NT2/D1 (cell line): ENCODE measurements around the gene CNKSR2.

Experiments
- SUZ12 ChIP-seq: IDR thresholded peaks from 2 replicates; pipeline ENCODE4 v1.6.1; 2011; ENCODE audit not compliant: insufficient read length, insufficient read depth; ENCODE audit errors: extremely low read depth
- YY1 ChIP-seq: IDR thresholded peaks from 2 replicates; pipeline ENCODE4 v1.6.1; 2011; ENCODE audit not compliant: insufficient read length, insufficient read depth
- ZNF274 ChIP-seq: IDR thresholded peaks from 2 replicates; pipeline ENCODE4 v1.6.1; 2011; ENCODE audit warnings: mild to moderate bottlenecking, low read depth, low read length

- no peak for TF ChIP-seq ZNF274
- no peak for TF ChIP-seq YY1
- no peak for TF ChIP-seq SUZ12
Measured at GRCh38 chrX:21658152-21658737, 284.0 kb downstream of the CNKSR2 start, which contains the start of gene KLHL34.
